GM10248 (cell line): ENCODE data around the gene FAM20C.
"Not testable (repeated sequence)": the region's sequence is repeated elsewhere in the genome, so short reads cannot be mapped to it uniquely, and the experiment has no call there.

Source experiments
- CTCF ChIA-PET: fragments of 300-600 bp; sonication (Branson Sonifier 250); formaldehyde crosslinking; extraction: SDS; loops from one replicate; lab custom pipeline; 2021; ENCODE audit warnings: antibody characterized with exemption; lab: Yijun Ruan, JAX
- POLR2A ChIA-PET: fragments of 350-650 bp; sonication (Branson Sonifier 250); formaldehyde crosslinking; extraction: SDS; loops from one replicate; lab custom pipeline; 2020; ENCODE audit warnings: antibody characterized with exemption; lab: Yijun Ruan, JAX
- DNase-seq: peaks from one replicate; pipeline ENCODE4 v3.0.0; 2012; ENCODE audit errors: extremely low spot score
- TF ChIP-seq, protein P1 (sequence below): IDR thresholded peaks from 2 replicates; pipeline ENCODE4 v1.5.1; 2012; ENCODE audit warnings: mild to moderate bottlenecking, low read depth; ENCODE audit errors: extremely low read depth, missing control alignments, control extremely low read depth

The FAM20C gene

DNA sequence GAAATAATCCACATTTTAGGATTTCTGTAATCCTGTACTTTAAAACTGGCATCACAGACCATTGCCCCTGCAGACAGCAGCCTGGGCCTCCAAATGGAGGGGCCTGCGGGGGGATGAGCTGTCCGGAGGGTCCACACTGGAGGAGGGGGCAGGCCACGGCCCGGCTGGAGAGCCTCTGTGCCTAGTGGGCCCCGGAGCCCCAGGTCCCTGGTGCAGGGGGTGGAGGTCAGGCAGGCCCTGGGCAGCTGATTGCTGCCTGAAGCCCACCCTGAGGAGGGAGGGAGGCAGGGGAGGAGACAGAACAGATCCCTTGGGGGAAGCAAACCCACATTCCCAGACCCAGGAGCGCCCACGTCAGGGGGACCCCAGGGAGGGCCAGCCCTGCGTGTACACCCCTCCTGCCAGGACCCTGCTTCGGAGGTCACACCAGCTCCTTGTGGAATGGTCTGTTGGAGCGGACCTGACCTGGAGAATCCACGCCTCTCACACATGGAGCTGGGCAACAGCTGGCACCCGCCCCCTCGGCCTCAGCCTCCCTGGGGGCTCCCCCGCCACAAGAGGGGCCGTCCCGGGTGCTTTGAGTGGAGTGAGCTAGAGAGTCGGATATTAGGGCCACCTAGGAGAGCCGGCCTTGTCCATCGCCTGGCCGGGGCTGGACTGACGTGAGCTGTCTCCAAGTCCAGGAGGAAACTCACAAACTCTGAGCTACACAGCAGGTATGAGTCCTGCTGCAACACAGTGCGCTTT is 12.2 kb upstream of the FAM20C start:
- DNase-seq, result no peak
- TF ChIP-seq, protein P1, sequence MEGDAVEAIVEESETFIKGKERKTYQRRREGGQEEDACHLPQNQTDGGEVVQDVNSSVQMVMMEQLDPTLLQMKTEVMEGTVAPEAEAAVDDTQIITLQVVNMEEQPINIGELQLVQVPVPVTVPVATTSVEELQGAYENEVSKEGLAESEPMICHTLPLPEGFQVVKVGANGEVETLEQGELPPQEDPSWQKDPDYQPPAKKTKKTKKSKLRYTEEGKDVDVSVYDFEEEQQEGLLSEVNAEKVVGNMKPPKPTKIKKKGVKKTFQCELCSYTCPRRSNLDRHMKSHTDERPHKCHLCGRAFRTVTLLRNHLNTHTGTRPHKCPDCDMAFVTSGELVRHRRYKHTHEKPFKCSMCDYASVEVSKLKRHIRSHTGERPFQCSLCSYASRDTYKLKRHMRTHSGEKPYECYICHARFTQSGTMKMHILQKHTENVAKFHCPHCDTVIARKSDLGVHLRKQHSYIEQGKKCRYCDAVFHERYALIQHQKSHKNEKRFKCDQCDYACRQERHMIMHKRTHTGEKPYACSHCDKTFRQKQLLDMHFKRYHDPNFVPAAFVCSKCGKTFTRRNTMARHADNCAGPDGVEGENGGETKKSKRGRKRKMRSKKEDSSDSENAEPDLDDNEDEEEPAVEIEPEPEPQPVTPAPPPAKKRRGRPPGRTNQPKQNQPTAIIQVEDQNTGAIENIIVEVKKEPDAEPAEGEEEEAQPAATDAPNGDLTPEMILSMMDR, result no peak
- CTCF ChIA-PET, result interaction anchor here (1.0 to 1.2 kb wide), 2 partner anchors 12 to 84 kb away, joined by 3 read pairs; no protein-coding TSS in a partner anchor
- POLR2A ChIA-PET, result no interaction called here

- DNase-seq, result no peak
- CTCF ChIA-PET, result no interaction called here
- TF ChIP-seq, protein P1, result no peak
- POLR2A ChIA-PET, result no interaction called here
Observed at GRCh38 chr7:181738-182137, 10.6 kb upstream of the FAM20C start.

- CTCF ChIA-PET, POLR2A ChIA-PET, DNase-seq: not testable (repeated sequence)
Observed at GRCh38 chr7:182502-182901, 9.9 kb upstream of the FAM20C start.

GRCh38 chr7:183496-184292 is 8.7 kb upstream of the FAM20C start:
- CTCF ChIA-PET, result no interaction called here

DNA sequence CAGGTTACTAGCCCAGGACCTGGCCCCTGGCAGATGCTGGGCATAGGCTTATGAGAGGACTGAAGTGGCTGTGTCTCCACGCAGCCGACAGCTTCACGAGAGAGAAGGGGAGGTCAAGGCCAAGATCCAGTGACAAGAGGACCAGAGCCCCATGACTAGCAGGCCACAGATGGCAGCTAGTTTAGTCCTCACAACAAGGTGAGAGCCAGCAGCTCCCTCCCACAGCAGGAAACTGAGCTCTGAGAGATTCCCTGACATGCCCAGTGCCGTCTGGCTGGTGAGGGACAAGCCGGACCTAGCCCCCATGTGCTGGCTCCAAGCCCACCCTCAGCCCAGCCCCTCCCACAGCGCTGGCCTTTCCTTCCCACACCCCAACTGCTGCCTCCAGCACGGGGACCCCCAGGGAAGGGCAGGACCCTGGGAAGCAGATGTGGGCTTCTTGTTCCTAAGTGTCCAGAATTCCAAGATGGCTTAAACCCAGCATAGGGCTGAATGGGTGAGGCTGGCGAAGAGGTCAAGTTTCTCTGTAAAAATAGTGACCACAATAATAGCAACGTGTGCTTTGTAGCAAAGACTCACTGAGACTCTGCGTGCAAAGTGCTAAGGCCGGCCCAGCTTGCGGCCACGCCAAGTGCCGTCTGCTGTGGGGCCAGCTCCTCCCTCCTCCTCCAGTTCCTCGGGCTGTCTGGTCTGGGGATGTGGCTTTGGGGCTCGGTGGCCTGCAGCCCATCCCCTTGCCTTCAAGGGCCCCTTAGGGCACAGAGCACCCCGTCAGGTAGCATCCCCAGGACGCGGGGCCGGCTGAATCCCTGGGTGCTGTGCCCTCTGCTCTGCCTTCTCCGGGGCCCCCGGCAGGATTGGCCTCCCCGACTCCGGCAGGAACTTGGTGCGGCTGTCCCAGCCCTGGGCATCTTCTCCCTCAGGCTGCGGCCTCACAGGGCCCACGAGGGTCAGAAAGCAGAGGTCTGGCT is 7.8 kb upstream of the FAM20C start:
- ChIA-PET CTCF (no interaction called here), POLR2A (no interaction called here)

More at GRCh38 chr7:183496-184292, 8.7 kb upstream of the FAM20C start:
- TF ChIP-seq, protein P1, result no peak
- POLR2A ChIA-PET, result no interaction called here
- DNase-seq, result no peak

DNA sequence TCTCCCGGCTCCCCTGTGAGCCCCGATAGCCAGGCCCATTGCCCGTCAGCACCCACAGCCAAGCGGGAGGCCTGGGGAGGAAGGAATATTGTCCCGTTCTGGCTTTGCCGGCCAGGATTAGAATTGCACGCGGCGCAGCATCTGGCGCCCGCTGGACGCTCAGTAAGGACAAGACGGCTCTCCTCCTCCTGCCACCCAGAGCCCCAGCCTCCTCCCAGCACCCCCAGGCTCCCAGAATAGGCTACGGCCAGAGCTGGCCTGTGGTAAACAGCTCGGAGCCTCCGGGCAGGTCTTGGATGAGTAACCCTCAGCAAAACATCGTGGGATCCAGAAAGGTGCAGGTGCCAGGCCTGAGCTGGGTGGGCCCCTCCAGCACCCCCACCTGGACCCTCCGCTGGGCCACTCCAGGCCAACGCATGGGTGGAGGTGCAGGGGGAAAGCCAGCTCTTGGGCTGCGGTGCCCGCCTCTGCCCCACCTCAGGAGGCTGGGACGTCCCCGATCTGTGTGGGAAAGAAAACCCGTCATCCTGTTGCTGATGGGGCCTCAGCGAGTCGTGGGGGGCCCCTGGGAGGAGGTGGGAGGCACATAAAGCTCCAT is 5.8 kb upstream of the FAM20C start:
- ChIA-PET POLR2A (no interaction called here), CTCF (no interaction called here)
- no peak for DNase-seq
- TF ChIP-seq, protein P1, result no peak

More for the DNA sequence above, 7.8 kb upstream of the FAM20C start:
- DNase-seq, result no peak
- TF ChIP-seq, protein P1, result no peak
